Measurements from ENCODE around the gene CORO2B.

Gene CORO2B

GRCh38 chr15:68578980-68579935 lies at the start of gene CORO2B:
CORO2B (plus strand) TSS chr15:68578993; CDS start chr15:68579263, 270 bp downstream.
- peak; percentile 19 to 28 for DNase-seq

- no peak for DNase-seq
Measured at GRCh38 chr15:68531387-68532179, 47.2 kb upstream of the CORO2B start.

GRCh38 chr15:68536331-68537095 lies 42.3 kb upstream of the CORO2B start:
- no peak for DNase-seq

GRCh38 chr15:68537097-68537496 lies 41.7 kb upstream of the CORO2B start:
- DNase-seq: no peak

- DNase-seq: no peak
Measured at GRCh38 chr15:68537506-68537905, 41.3 kb upstream of the CORO2B start.

GRCh38 chr15:68538311-68538710 lies 40.5 kb upstream of the CORO2B start:
- DNase-seq: no peak

- DNase-seq: no peak
Measured at GRCh38 chr15:68541743-68542142, 37.0 kb upstream of the CORO2B start.

GRCh38 chr15:68542348-68542747 lies 36.4 kb upstream of the CORO2B start:
- no peak for DNase-seq

GRCh38 chr15:68542771-68543164 lies 36.0 kb upstream of the CORO2B start:
- DNase-seq: no peak

- DNase-seq: no peak
Measured at GRCh38 chr15:68543165-68544008, 35.4 kb upstream of the CORO2B start.

GRCh38 chr15:68546318-68546717 lies 32.5 kb upstream of the CORO2B start:
- DNase-seq: no peak

GRCh38 chr15:68548364-68548763 lies 30.4 kb upstream of the CORO2B start:
- no peak for DNase-seq

- DNase-seq: no peak
Measured at GRCh38 chr15:68550004-68550403, 28.8 kb upstream of the CORO2B start.

- peak; percentile 57 to 76 for DNase-seq
Measured at GRCh38 chr15:68550498-68551295, 28.1 kb upstream of the CORO2B start.

- DNase-seq: no peak
Measured at GRCh38 chr15:68551296-68551635, 27.5 kb upstream of the CORO2B start.

- no peak for DNase-seq
Measured at GRCh38 chr15:68552344-68552743, 26.4 kb upstream of the CORO2B start.

GRCh38 chr15:68552773-68553172 lies 26.0 kb upstream of the CORO2B start:
- no peak for DNase-seq

GRCh38 chr15:68553314-68553993 lies 25.3 kb upstream of the CORO2B start:
- no peak for DNase-seq

GRCh38 chr15:68553994-68554720 lies 24.6 kb upstream of the CORO2B start:
- peak; percentile 23 to 50 for DNase-seq
